Epithelial cell of proximal tubule (primary cell): ENCODE results near the gene ERBB2. TPM values are rescaled to one million over a fixed set of nuclear protein-coding genes. Genes with fewer than 3 reads are reported as not detected.
"Not testable (repeated sequence)": the region's sequence is repeated elsewhere in the genome, so short reads cannot be mapped to it uniquely, and the experiment has no call there.

Experiments used
- DNase-seq: peaks from one replicate; pipeline ENCODE4 v3.0.0-alpha.2; 2011; ENCODE audit warnings: low read depth
- H3K4me3 ChIP-seq: 2 replicates; pipeline ENCODE4 v1.5.1; 2011; ENCODE audit warnings: low read depth, mild to moderate bottlenecking, low read length
- CTCF ChIP-seq: conservative IDR thresholded peaks from 2 replicates; pipeline ENCODE4 v1.5.1; 2012; ENCODE audit warnings: low read depth, mild to moderate bottlenecking, low read length
- total RNA-seq: library from RNA; depleted of rRNA; stranded (reverse); fragments of >200 nt; gene quantifications from 2 replicates; pipeline ENCODE4 v1.2.3, GENCODE V29; 2015

Gene ERBB2
- total RNA-seq, 1 donor from 2014 or later: 53.3 TPM

GRCh38 chr17:39757176-39757662 lies 57.4 kb downstream of the ERBB2 start:
- no peak overlapping the region for H3K4me3 ChIP-seq
- no peak for TF ChIP-seq CTCF
- no peak for DNase-seq

- DNase-seq: no peak
- no peak overlapping the region for H3K4me3 ChIP-seq
- no peak for TF ChIP-seq CTCF
Observed at GRCh38 chr17:39757931-39758873, 58.3 kb downstream of the ERBB2 start.

GRCh38 chr17:39759204-39759603 lies 59.3 kb downstream of the ERBB2 start:
- no peak for TF ChIP-seq CTCF
- H3K4me3 ChIP-seq: no peak overlapping the region
- no peak for DNase-seq

- DNase-seq: no peak
- no peak overlapping the region for H3K4me3 ChIP-seq
- TF ChIP-seq CTCF: no peak
Observed at GRCh38 chr17:39761861-39762496, 62.1 kb downstream of the ERBB2 start.

GRCh38 chr17:39763051-39763820 lies 63.4 kb downstream of the ERBB2 start:
- TF ChIP-seq CTCF: no peak
- no peak for DNase-seq
- H3K4me3 ChIP-seq: no peak overlapping the region

- DNase-seq, H3K4me3 ChIP-seq: not testable (repeated sequence)
Observed at GRCh38 chr17:39764171-39764570, 64.3 kb downstream of the ERBB2 start.

GRCh38 chr17:39765175-39765574 lies 65.3 kb downstream of the ERBB2 start:
- TF ChIP-seq CTCF: no peak
- no peak overlapping the region for H3K4me3 ChIP-seq

More at GRCh38 chr17:39765175-39765574, 65.3 kb downstream of the ERBB2 start:
- no peak for DNase-seq
